MCF 10A (cell line): ENCODE results near the gene OSBPL3. TPM values are rescaled to one million over a fixed set of nuclear protein-coding genes. Genes with fewer than 3 reads are reported as not detected.

Experiments used
- BruUV-seq: library from RNA; stranded (reverse); fragments of 400-500 nt; replicated peaks from 2 replicates; lab custom pipeline; 2021; lab: Mats Ljungman, UMichigan
- CTCF ChIA-PET: fragments of 300-600 bp; sonication (Branson Sonifier 250); formaldehyde crosslinking; extraction: SDS; loops from one replicate; lab custom pipeline; 2021; ENCODE audit warnings: antibody characterized with exemption, inconsistent platforms; lab: Yijun Ruan, JAX
- POLR2A ChIA-PET: fragments of 300-600, 350-650 bp; sonication (Branson Sonifier 250); formaldehyde crosslinking; extraction: SDS; loops from one replicate; lab custom pipeline; 2020; ENCODE audit warnings: antibody characterized with exemption, inconsistent platforms; lab: Yijun Ruan, JAX
- DNase-seq: peaks from one replicate; pipeline ENCODE4 v3.0.0-alpha.2; 2018; ENCODE audit not compliant: unreplicated experiment
- H3K27ac Mint-ChIP-seq: one replicate; pipeline ENCODE4 v1.8.0; 2022; ENCODE audit warnings: mild to moderate bottlenecking, low read depth, mixed read lengths; ENCODE audit not compliant: unreplicated experiment
- H3K27me3 Mint-ChIP-seq: one replicate; pipeline ENCODE4 v1.8.0; 2022; ENCODE audit warnings: mixed read lengths; ENCODE audit not compliant: insufficient read depth, unreplicated experiment
- H3K36me3 Mint-ChIP-seq: one replicate; pipeline ENCODE4 v1.8.0; 2022; ENCODE audit warnings: mild to moderate bottlenecking, moderate library complexity, mixed read lengths; ENCODE audit not compliant: insufficient read depth, unreplicated experiment
- H3K4me1 Mint-ChIP-seq: one replicate; pipeline ENCODE4 v1.8.0; 2022; ENCODE audit warnings: mixed read lengths; ENCODE audit not compliant: insufficient read depth, unreplicated experiment
- H3K4me3 Mint-ChIP-seq: one replicate; pipeline ENCODE4 v1.8.0; 2022; ENCODE audit warnings: mild to moderate bottlenecking, moderate library complexity, mixed read lengths; ENCODE audit not compliant: unreplicated experiment
- H3K9me3 Mint-ChIP-seq: one replicate; pipeline ENCODE4 v1.8.0; 2022; ENCODE audit warnings: mixed read lengths; ENCODE audit not compliant: unreplicated experiment
- CTCF ChIP-seq: fragments of 200-600 bp; IDR thresholded peaks from one replicate; pipeline ENCODE4 v1.8.0; 2022; ENCODE audit warnings: antibody characterized with exemption, mild to moderate bottlenecking; ENCODE audit not compliant: unreplicated experiment
- intact Hi-C: fragments of 100-400 bp; cut with micrococcal nuclease; formaldehyde crosslinking; loops from 2 replicates; pipeline ENCODE4 v1.14.1; 2022
- total RNA-seq: library from RNA; stranded (reverse); gene quantifications from 2 replicates; pipeline ENCODE4 v1.2.3, GENCODE V29; 2022

Gene OSBPL3
- total RNA-seq, 1 experiment from 2014 or later: 33.8 TPM

- H3K4me1 Mint-ChIP-seq: no peaks in the 10 kb centered on the region
- H3K27me3 Mint-ChIP-seq: no peaks in the 10 kb centered on the region
- H3K9me3 Mint-ChIP-seq: no peaks in the 10 kb centered on the region
- POLR2A ChIA-PET: interaction anchor here (1.6 kb wide), 1 partner anchor 8 kb away, joined by 9 read pairs; no protein-coding TSS in a partner anchor
- no peak for DNase-seq
- H3K4me3 Mint-ChIP-seq: no peak overlapping the region
- TF ChIP-seq CTCF: no peak
- BruUV-seq: no TSS peak
- no peaks in the 10 kb centered on the region for H3K36me3 Mint-ChIP-seq
- H3K27ac Mint-ChIP-seq: no peak overlapping the region
- CTCF ChIA-PET: interaction anchor here (0.7 kb wide), 1 partner anchor 1517 kb away, joined by 3 read pairs; no protein-coding TSS in a partner anchor
- intact Hi-C loops: no loop called here
Measured at GRCh38 chr7:24764011-24764410, 216.0 kb downstream of the OSBPL3 start.

- H3K27me3 Mint-ChIP-seq: no peaks in the 10 kb centered on the region
- no peak overlapping the region for H3K4me3 Mint-ChIP-seq
- no peak for DNase-seq
- CTCF ChIA-PET: interaction anchor here (0.8 kb wide), 1 partner anchor 14 kb away, joined by 3 read pairs; no protein-coding TSS in a partner anchor
- no peaks in the 10 kb centered on the region for H3K36me3 Mint-ChIP-seq
- intact Hi-C loops: no loop called here
- H3K27ac Mint-ChIP-seq: no peak overlapping the region
- POLR2A ChIA-PET: no interaction called here
- TF ChIP-seq CTCF: no peak
- BruUV-seq: no TSS peak
- H3K9me3 Mint-ChIP-seq: no peaks in the 10 kb centered on the region
- no peaks in the 10 kb centered on the region for H3K4me1 Mint-ChIP-seq
Measured at GRCh38 chr7:24763303-24763901, 216.6 kb downstream of the OSBPL3 start.

GRCh38 chr7:24762771-24763170 lies 217.2 kb downstream of the OSBPL3 start:
- Mint-ChIP-seq H3K27ac (no peak overlapping the region), H3K4me3 (no peak overlapping the region), H3K4me1 (no peaks in the 10 kb centered on the region), H3K36me3 (no peaks in the 10 kb centered on the region), H3K27me3 (no peaks in the 10 kb centered on the region), H3K9me3 (no peaks in the 10 kb centered on the region)
- CTCF ChIA-PET: interaction anchor here (0.8 to 1.4 kb wide), 3 partner anchors 14 to 216 kb away, joined by 3 to 5 read pairs (median 5); no protein-coding TSS in a partner anchor
- POLR2A ChIA-PET: no interaction called here
- TF ChIP-seq CTCF: no peak
- BruUV-seq: no TSS peak
- intact Hi-C loops: no loop called here
- no peak for DNase-seq

GRCh38 chr7:24760968-24761367 lies 219.0 kb downstream of the OSBPL3 start:
- H3K27me3 Mint-ChIP-seq: no peaks in the 10 kb centered on the region
- H3K4me1 Mint-ChIP-seq: peaks cover 8% of the 10 kb centered on the region
- POLR2A ChIA-PET: interaction anchor here (0.6 to 0.9 kb wide), 2 partner anchors 9 to 53 kb away, joined by 3 to 4 read pairs; no protein-coding TSS in a partner anchor
- no peak for TF ChIP-seq CTCF
- DNase-seq: no peak
- H3K27ac Mint-ChIP-seq: no peak overlapping the region
- intact Hi-C loops: no loop called here
- CTCF ChIA-PET: interaction anchor here (0.6 to 1.3 kb wide), 4 partner anchors 38 to 345 kb away, joined by 3 to 5 read pairs (median 4); no protein-coding TSS in a partner anchor
- no TSS peak for BruUV-seq
- H3K4me3 Mint-ChIP-seq: no peak overlapping the region
- H3K9me3 Mint-ChIP-seq: no peaks in the 10 kb centered on the region
- H3K36me3 Mint-ChIP-seq: no peaks in the 10 kb centered on the region
